Measurements from ENCODE around the gene MAP2K3.
"Not testable (repeated sequence)": the region's sequence is repeated elsewhere in the genome, so short reads cannot be mapped to it uniquely, and the experiment has no call there.

MAP2K3 gene

DNA sequence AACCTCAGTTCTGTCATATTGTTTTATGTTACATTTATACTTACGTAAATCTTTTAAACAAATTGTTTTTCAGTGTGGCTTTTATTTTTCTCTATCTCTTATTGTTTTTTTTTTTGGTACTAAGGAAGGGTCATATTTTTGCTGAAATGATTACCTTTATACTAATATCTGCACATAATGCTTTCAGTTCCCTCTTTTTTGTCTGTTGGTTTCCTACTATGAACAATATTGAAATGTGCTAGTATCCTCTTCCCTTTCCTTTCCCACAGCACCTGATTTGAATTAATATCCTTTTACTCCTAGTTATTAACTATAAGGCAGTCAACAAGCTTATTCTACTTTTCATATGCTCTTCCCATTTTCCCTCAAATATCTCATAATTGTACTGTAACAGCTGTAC is 43.4 kb downstream of the MAP2K3 start:
- DNase-seq (ENCODE audit: low read depth), result not testable (repeated sequence)

DNA sequence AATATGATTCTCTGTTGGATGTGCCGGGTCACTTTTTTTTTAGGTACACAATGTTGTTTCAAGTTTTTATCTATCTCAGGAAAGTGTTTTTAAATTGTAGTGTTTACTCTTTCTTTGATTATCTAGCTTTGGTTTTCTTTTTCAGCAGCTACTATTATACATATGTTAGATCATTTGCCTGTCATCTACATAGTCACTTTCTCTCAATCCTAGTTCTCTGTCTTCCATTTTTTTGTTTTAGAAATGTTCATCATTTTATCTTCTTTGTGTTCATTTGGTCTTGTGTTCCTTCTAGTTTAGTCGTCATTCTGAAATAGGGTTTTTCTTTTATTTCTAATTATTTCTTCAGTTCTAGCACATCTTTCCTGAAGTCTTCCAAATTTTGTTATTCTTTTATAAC is 44.3 kb downstream of the MAP2K3 start:
- DNase-seq (ENCODE audit: low read depth), result not testable (repeated sequence)

DNA sequence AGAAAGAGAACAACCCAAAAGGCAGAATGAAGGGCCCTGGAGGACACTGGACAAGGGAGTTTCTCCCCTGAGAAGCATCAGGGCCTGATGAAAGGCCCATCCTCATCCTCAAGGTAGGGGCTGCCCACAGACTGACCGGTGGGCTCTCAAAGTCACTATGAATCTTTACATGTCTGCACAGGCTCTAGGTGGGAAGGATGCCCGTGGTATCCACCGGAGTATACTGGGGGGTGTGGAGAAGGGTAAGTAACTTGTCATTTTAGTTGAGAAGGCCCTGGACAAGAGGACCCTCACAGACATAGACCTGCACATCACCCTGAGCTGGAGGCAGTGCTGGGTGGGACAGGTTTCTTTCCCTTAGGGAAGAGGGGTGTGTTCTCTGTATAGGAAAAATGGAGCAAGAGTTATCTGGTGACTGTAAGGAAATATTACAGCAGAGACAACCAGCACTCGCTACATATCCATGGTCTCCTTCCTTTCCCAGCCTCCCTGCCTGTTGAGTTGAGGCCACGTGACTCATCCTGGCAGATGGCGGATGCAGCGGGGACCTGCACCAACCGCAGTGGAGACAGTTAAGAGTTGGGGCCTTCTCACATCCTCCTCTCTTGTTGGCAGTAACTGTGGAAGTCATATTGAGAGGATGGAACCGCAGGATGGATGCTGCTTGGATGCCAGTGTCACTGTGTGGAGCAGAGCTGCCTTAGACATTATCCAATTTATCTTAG is 46.1 kb downstream of the MAP2K3 start:
- no peak for DNase-seq (ENCODE audit: low read depth)

DNA sequence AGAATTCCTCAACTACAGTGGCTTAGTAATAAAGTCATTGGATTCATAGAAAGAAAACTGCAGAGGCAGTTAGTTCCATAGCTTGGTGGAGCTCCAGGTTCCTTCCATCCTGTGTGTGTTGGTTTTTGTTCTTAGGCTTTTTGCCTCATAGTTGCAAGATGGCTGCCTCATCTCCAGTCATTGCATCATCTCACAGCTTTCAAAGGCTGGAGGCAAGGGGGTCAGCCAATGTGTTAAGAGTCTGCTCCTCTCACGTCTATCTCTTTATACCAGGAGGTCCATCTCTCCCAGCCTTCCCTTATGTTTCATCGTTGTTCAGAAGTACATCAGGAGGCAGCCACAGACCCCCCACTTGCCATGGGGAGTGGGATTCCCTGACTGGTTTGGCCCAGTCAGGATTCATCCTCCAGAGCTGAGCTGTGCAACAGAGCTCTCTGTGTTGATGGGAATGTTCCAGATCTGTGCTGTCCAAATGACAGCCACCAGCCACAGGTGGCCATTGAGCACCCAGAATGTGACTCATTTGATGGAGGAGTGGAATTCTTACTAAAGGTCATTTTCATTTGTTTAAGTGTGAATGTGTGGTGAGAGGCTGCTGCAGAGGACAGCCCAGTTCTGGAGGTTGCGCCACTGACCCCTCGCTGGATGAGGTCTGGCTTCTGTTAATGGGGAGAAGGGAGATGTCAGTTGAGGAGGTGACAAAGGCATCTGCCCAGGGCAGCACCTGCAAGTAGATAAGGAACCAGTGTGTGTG is 52.2 kb downstream of the MAP2K3 start:
- DNase-seq (ENCODE audit: low read depth), result not testable (repeated sequence)

DNA sequence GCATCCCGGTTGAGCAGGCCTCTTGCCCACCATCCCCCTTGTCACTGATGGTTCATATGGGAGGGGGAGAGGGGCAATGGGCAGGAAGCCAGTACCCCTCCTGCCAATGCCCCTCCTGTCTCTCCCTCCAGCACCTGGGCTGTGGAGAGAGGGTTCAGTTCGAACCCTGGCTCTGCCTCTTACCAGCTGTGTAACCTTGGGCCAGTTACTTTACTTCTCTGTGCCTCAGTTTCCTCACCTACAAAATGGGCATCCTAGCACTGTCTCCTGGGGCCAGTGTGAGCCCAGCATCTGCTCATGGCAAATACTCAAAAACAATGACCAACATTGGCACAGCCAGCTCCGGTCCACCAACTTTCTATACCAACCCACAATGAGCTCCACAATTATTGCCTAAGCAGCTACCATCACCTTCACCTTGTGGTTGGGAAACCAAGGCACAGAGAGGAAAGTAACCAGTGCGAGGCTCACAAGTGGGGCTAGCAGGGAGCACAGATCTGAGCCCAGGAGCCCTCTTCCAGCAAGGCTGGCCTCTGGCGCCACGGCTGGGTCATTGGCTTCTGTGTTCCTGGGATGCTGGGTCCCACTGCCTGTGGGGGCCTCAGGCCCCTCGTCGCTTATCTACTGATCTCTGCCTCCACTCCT is 53.6 kb downstream of the MAP2K3 start:
- not testable (repeated sequence) for DNase-seq (ENCODE audit: low read depth)

DNA sequence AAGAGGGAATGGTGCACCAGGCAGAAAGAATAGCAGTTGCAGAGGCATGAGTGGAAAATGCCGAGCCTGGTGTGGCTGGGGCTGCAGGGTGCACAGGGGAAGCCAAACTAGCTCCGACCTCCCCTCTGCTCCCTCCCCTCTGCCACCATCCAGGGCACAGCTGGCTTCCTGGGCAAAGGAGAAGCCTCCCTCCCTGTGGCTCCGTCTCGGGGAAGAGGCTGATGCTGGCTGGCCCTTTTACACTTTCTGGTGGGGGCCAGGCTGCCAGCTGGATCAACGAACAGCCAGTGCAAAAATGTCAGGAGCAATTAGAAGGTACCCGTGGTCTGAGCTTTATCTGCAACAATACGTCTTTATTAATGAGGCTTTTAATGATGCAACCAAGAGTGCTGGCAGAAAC is 54.5 kb downstream of the MAP2K3 start:
- DNase-seq (ENCODE audit: low read depth), result no peak

DNA sequence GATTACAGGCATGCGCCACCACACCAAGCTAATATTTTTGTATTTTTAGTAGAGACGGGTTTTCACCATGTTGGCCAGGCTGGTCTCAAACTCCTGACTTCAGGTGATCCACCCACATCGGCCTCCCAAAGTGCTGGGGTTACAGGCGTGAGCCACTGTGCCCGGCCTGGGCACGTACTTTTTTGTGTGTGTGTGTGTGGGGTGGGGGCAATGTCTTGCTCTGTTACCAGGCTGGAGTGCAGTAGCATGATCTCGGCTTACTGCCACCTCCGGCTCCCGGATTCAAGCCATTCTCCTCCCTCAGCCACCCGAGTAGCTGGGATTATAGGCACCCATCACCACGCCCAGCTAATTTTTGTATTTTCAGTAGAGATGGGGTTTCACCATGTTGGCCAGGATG is 55.1 kb downstream of the MAP2K3 start:
- DNase-seq (ENCODE audit: low read depth), result not testable (repeated sequence)

DNA sequence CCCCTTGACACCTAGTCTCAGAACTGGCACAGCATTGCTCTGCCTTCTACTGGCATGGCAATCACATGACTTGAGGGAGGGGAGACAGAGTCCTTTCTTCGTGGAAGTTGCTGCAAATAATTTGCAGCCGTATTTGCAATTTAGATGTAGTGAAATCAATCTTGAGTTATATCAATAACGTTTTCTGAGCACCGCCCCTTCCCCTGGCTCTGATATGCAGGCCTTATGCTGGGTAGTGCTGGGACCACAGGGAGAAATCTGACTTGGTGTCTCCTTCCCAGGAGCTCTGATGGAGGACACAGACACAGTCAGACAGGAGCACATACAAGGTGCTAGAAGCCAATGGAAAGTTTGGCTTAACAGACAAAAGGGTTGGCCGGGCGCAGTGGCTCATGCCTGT is 55.9 kb downstream of the MAP2K3 start:
- not testable (repeated sequence) for DNase-seq (ENCODE audit: low read depth)

DNA sequence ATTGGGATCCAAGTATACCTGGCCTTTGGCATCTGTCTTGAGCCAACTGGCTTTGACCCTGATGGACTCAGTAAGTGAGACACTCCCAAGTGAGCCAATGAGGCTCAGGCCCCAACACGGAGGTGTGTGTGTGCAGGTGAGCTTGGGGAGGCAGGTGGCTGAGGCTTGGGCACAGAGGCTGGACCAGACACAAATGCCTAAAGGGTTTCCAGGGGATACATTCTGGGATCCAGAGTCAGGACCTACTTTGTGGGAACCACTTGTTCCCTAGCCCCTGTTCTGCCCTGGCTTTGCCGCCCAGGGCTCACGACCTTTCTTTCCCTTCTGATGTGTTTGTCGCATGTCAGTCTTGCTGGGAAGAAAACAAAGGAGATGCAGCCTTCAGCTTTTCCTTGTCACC is 56.8 kb downstream of the MAP2K3 start:
- not testable (repeated sequence) for DNase-seq (ENCODE audit: low read depth)

DNA sequence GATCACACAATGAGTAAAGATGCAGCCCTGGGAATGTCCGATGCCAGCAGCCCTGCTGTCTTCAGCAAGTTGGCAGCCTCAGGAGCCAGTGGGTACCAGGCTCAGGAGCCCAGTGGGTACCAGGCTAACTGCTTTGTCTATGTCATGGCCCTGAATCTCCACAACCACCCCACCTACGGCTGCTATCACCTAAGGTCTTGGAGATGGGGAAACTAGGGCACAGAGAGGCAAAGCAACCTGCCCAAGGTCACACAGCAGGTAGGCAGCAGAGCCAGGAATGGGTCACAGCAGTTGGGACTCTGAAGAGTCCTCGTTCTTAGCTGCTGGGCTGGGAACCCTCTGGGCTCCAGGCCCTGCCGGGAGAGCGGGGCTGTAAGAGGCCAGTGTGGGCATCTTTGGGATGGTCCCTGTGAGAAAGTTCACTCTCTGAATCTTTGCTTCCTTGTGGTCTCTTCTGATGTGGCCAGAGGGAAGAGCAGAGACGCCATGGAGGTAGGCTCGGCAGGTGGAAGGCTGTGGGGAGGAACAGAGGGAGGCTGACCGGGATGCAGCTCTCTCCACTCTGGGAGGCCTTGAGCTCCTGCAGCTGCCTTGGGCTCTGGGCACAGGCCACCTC is 57.5 kb downstream of the MAP2K3 start:
- not testable (repeated sequence) for DNase-seq (ENCODE audit: low read depth)

DNA sequence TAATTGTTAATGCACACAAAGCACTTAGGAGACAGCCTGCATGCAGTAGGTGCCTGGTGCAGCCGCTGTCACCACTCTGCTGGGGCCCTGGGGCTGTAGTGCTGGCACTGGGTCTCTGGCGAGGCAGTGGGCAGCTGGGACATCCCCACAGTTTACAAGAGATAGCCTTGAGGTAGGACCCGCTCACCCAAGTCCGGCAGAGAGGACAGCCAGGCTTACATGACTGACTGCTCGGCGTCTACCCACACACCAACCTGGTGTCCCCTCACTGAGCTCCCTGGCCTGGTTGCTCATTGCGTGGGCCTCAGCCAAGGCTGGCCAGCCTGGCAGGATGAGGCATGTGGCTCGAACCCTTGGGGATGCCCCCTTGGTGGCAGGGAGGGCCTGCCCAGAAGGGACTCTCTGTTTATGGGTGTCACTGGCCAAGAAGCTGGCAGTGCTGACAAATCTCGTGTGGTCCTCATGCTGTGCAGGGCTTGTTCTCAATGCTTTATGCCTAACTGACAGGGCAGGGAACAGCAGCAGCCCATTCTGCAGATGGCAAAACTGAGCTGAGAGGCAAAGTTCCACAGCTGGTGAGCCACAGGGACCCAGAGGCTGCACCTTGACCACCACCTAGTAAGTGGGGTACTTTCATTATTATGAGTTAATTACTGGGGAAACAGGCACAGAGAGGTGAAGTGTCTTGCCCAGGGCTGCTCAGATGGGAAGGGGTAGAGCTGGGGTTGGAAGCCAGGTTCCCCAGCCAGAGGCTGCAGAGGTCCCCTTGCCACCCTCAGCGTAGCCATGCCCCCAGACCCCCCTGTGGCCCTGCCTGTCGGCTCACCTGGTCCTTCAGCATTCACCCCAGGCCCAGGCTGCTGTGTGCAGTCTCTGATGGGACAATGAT is 58.8 kb downstream of the MAP2K3 start:
- DNase-seq (ENCODE audit: low read depth), result not testable (repeated sequence)

DNA sequence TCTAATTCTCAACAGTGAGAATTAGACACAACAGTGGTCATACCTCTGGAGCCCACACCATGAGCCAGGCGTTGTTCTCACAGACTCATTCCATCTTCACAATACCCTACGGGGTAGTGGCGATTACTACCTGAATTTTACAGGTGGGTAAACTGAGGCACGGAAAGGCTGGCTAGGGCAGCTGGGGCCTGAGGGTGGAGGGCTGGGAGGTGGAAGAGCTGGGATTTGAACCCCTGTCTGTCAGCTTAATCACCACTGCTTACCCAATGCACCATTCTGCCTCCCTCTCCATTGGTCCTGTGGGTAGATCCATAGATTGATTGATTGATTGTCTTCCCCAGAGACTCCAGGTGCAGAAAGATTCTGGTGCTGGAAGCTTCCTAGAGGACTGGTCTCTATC is 60.3 kb downstream of the MAP2K3 start:
- DNase-seq (ENCODE audit: low read depth), result not testable (repeated sequence)

DNA sequence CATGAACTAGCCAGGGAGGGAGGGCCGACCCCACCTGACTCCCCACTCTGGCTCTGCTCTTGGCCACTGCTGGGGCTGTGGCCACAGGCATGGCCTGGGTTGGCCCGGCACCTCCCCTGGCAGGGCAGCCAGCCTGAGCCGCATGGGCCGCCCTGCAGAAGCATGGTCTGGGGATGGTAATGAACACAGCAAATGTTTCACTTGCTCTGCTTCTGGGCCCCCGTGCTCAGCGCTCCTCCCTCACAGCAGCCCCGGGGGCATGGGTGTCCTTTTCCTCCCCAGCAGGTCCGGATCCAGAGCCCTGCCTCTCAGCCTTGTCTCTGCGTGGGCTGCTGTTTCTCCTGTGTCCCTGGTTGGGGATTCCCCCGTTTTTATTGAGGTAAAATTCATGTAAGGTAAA is 60.7 kb downstream of the MAP2K3 start:
- DNase-seq (ENCODE audit: low read depth), result no peak

DNA sequence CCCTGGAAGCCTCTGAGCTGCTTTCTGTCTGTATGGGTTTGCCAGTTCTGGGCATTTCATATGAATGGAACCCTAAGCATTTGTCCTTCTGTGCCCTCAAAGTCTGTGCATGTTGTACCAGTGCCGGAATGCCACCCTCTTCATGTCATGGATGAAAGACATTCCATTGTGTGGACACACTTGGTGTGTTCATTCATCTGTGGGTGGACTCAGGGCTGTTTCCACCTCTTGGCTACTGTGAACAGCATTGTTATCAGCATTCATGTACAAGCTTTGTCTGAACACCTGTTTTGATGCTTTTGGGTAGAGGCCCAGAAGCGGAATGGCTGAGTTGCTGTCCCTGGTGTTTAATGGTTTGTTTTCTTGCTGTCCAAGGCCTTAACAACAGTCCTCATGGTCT is 61.6 kb downstream of the MAP2K3 start:
- DNase-seq (ENCODE audit: low read depth), result not testable (repeated sequence)

DNA sequence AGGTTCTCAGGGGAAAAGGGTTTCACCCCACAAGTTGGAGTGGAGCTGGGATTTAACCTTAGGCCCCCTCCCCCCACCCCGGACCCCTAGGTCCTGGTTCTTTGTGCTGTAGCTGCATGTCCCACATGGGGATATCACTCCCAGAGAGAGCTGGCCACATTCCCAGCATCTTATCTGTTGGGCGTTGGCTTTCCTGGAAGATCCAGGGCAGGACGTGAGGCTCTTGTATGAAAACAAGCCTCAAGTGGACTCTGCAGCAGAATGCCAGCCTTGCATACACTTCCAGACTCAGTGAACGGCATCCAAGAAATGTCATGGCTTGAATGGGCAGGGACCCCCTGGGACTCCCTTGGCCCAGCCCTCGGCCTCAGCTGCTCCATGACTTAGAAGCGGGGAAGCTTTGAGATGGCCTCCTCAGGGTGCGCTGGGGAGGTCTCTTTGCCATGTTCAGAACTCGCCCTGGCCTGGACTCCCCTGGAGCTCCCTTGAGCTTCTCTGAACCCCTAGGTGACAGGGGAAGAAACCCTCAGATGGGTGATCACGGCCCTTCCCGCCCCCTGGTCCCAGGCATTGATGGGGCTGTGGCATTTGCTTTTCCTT is 62.2 kb downstream of the MAP2K3 start:
- not testable (repeated sequence) for DNase-seq (ENCODE audit: low read depth)

DNA sequence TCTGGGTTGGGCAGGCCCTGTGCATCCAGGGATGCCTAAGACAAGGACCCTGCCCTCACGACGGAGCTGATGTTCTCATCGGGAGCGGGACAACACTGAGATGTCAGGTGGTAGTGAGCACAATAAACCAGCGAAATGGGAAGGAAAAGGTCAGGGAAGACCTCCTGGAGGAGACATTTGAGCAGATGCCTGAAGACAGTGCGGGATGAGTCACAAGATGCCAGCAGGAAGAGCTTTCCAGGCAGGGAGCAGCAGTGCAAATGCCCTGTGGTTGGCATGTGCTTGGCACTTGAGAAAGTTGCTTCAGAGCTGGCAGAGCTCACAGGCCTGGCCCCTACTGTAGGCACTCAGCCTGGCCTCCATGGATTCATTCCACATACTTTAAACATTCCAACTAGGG is 63.1 kb downstream of the MAP2K3 start:
- not testable (repeated sequence) for DNase-seq (ENCODE audit: low read depth)

DNA sequence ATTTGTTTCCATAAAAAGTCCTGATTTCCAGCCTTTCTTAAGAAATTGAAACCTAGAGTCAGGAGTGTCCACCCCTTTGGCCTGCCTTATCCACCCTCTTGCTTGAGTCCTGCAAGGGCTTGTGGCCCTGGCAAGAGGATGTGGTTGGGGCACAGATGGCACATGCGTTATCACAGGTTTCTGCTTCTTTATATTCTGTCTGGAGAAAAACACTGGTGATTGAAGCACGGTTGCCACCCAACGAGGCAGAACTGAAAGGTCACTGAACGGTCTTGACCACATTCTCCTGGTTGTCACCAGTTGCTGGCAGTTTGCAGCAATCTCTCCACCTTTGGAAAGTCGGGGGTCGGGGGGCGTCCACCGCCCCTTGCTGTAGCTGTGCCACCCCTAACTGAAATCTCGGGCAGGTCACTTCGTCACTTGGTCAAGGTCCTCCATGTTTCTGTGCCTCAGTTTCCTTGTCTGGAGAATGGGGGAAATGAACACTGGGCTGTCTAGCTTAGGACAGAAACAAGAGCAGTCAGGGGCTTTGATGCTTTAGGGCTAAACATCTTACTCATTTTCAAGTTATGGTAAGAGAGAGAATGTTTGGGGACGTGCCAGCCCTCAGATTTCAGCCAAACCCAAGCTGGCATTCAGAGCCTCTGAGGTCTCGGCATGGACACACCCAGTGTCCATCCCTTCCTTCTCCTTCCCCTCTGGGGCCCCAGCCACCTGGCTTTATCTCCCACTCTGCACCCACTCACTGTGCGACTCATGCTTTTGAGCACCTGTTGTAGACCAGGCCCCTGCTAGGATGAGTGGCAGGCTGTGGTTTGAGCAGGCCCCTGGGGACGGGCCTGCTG is 63.8 kb downstream of the MAP2K3 start:
- peak; percentile 34 for DNase-seq (ENCODE audit: low read depth)

DNA sequence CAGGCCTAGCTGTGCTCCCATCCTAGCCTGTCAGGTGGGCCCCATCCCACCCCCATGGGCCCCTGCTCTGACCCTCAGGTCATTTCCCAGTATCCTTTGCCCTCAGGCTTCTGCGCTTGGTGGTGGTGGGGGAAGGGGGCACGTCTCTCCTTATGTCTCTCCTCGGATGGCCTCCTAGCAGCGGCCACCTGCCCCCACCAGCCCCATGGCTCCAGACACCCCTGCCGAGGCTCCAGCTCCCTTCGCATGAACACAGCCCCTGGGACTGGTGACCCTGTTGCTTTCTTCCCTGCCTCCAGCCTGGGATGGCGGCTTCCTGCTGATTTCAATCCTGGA is 64.4 kb downstream of the MAP2K3 start:
- DNase-seq (ENCODE audit: low read depth), result not testable (repeated sequence)

DNA sequence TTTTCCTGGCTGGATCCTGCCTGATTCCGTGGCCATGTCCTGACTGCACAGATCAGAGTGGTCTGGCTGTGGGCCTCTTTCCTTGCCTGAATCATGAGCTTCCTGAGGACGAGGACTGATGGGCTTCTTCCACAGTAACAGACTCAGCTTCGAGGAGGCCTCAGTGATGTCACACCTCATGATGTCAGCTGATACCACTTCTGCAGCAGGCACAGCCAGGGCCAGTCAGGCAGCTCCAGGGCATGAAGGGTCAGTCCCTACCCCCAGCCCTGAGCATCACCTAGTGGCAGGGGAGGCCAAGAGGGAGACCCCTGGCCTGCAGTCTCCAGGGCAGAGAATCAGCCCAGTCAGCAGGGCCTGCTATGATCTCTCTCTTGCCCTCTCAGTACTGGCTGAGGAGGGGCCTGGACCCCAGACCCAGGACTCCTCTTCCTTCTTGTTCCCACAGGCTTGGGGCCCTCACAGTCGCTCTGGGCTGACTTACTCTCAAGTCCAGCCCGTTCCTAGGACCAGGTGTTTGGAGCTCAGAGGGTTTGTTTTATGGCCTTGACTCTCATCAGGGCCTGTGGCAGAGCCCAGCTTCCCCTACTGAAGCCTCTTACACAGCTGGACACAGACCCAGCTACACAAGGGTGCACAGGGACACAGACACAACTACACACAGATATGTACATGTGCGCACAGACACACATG is 65.0 kb downstream of the MAP2K3 start:
- DNase-seq (ENCODE audit: low read depth), result not testable (repeated sequence)

DNA sequence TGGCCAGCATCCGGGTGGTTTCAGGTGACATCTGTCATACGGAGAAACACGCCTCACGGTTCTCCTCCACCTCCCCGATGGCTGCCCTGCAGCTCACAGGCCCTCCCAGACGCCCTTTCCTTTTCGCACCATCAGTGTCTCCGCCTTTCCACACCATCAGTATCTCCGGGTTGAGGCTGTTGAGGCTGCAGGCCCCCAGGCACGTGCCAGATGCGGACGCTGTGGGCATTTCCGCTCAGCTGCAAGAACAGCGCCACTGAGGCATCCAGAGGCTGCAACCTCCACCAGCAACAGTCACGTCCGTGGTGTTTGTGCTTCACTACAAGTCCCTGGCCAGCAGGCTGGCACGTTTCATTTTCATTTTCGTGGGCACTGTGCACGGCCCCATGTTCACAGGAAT is 66.0 kb downstream of the MAP2K3 start:
- not testable (repeated sequence) for DNase-seq (ENCODE audit: low read depth)
